Putamen (tissue), 1 donor: ENCODE data around the gene CWC22.

ENCODE experiments used
- DNase-seq: peaks from one replicate; pipeline ENCODE4 v3.0.0-alpha.2; 2016; ENCODE audit warnings: low spot score

Gene CWC22

DNA sequence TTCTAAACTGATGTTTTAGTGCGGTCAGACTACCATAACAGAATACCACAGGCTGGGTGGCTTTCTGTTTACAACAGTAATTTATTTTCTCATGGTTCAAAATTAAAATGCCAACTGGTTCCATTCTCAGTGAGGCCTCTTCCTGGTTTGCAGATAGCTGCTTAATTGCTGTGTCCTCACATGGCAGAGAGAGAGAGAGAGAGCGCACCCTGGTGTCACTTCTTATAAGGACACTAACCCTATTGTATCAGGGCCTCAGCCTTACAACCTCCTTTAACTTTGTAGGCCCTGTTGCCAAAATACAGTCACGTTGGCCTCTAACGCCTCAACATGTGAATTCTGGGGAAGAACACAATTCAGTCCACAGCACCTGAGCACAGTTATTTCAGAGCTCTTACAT lies 108.2 kb downstream of the CWC22 start:
- no peak for DNase-seq
